CD8-positive, alpha-beta memory T cell (primary cell): ENCODE data around the gene KIFBP. TPM values are rescaled to one million over a fixed set of nuclear protein-coding genes. Genes with fewer than 3 reads are reported as not detected.

Source experiments
- CTCF ChIA-PET: fragments of 350-600 bp; sonication (Branson Sonifier 250); formaldehyde crosslinking; loops from one replicate; lab custom pipeline; 2021; ENCODE audit warnings: antibody characterized with exemption; lab: Charles Lee
- POLR2A ChIA-PET: fragments of 350-600 bp; sonication (Branson Sonifier 250); formaldehyde crosslinking; loops from one replicate; lab custom pipeline; 2021; ENCODE audit warnings: antibody characterized with exemption; lab: Charles Lee
- DNase-seq, 5 donors: peaks; one replicate each; pipeline versions ENCODE4 v3.0.0 to v3.0.0-alpha.2; 2020 to 2022; ENCODE audit warnings: mixed read lengths in 1 of 5
- H3K27ac ChIP-seq: one replicate; pipeline ENCODE4 v1.7.0; 2013; ENCODE audit warnings: low read depth, mild to moderate bottlenecking, low read length, moderate library complexity
- H3K27me3 ChIP-seq: 2 replicates; pipeline ENCODE4 v1.7.0; 2013; ENCODE audit warnings: low read length, mild to moderate bottlenecking; ENCODE audit not compliant: insufficient read depth, poor library complexity, severe bottlenecking
- H3K36me3 ChIP-seq: 2 replicates; pipeline ENCODE4 v1.7.0; 2013; ENCODE audit warnings: mild to moderate bottlenecking, low read length, moderate library complexity; ENCODE audit not compliant: insufficient read depth
- H3K4me1 ChIP-seq: 2 replicates; pipeline ENCODE4 v1.7.0; 2013; ENCODE audit warnings: mild to moderate bottlenecking, low read length, moderate library complexity; ENCODE audit not compliant: insufficient read depth
- H3K4me3 ChIP-seq: 2 replicates; pipeline ENCODE4 v1.7.0; 2013; ENCODE audit warnings: mild to moderate bottlenecking, low read length
- H3K9me3 ChIP-seq: 2 replicates; pipeline ENCODE4 v1.7.0; 2013; ENCODE audit warnings: mild to moderate bottlenecking, low read length
- H3K27ac Mint-ChIP-seq, 8 donors: one replicate each; pipeline ENCODE4 v1.8.0; 2020 to 2021; ENCODE audit warnings: mixed read lengths in 8 of 8, mild to moderate bottlenecking in 6 of 8, inconsistent platforms in 3 of 8, moderate library complexity in 3 of 8
- H3K27me3 Mint-ChIP-seq, 2 donors: one replicate each; pipeline ENCODE4 v1.8.0; 2020 to 2021; ENCODE audit warnings: mixed read lengths in 2 of 2, mild to moderate bottlenecking in 1 of 2, moderate library complexity in 1 of 2
- H3K36me3 Mint-ChIP-seq, 3 donors: one replicate each; pipeline ENCODE4 v1.8.0; 2020 to 2021; ENCODE audit warnings: mixed read lengths in 3 of 3, inconsistent platforms in 1 of 3, mild to moderate bottlenecking in 1 of 3
- H3K4me1 Mint-ChIP-seq, 3 donors: one replicate each; pipeline ENCODE4 v1.8.0; 2020 to 2021; ENCODE audit warnings: mixed read lengths in 3 of 3, inconsistent platforms in 1 of 3, mild to moderate bottlenecking in 1 of 3
- H3K4me3 Mint-ChIP-seq, 7 donors: one replicate each; pipeline ENCODE4 v1.8.0; 2020 to 2021; ENCODE audit warnings: mixed read lengths in 7 of 7, mild to moderate bottlenecking in 6 of 7, moderate library complexity in 4 of 7, inconsistent platforms in 2 of 7
- H3K9me3 Mint-ChIP-seq, 5 donors: one replicate each; pipeline ENCODE4 v1.8.0; 2020 to 2022; ENCODE audit warnings: mixed read lengths in 5 of 5, mild to moderate bottlenecking in 3 of 5, moderate library complexity in 2 of 5, inconsistent platforms in 1 of 5
- polyA plus RNA-seq: library from polyadenylated mRNA; unstranded; fragments of 300-500 nt; fragmentation: Illumina TruSeq; gene quantifications from one replicate; pipeline ENCODE4 v1.2.3, GENCODE V29; 2021
- total RNA-seq, 2 experiments: library from RNA; stranded (reverse); gene quantifications; one replicate each; pipeline ENCODE4 v1.2.3, GENCODE V29; 2021

KIFBP gene
- total and polyA plus RNA-seq, 3 experiments from 2014 or later: 5.2 to 21.0 (median 19.3) TPM

- H3K9me3 ChIP-seq: no peaks in the 10 kb centered on the region
- peaks cover 30 to 41% (median 33%) of the 10 kb centered on the region in 3 donors for H3K4me1 Mint-ChIP-seq
- no peaks in the 10 kb centered on the region for H3K9me3 Mint-ChIP-seq
- CTCF ChIA-PET: interaction anchor here (0.8 to 1.6 kb wide), 5 partner anchors 9 to 57 kb away, joined by 3 read pairs; no protein-coding TSS in a partner anchor
- H3K36me3 ChIP-seq: no peaks in the 10 kb centered on the region
- peak overlapping the region; percentile 10 for H3K27ac ChIP-seq
- no peaks in the 10 kb centered on the region for H3K36me3 Mint-ChIP-seq
- H3K4me3 Mint-ChIP-seq: peak overlapping the region; percentile 47 to 86 (median 75)
- peak overlapping the region; percentile 29 for H3K4me3 ChIP-seq
- H3K27me3 Mint-ChIP-seq: no peaks in the 10 kb centered on the region
- peaks cover 31% of the 10 kb centered on the region for H3K4me1 ChIP-seq
- peak overlapping the region; percentile 57 to 95 (median 88) for H3K27ac Mint-ChIP-seq
- DNase-seq: peak in 3 of 5 donors; percentile 38 to 52 (median 41)
- H3K27me3 ChIP-seq: no peaks in the 10 kb centered on the region
- POLR2A ChIA-PET: interaction anchor here (0.9 kb wide), 1 partner anchor 12 kb away, joined by 3 read pairs; no protein-coding TSS in a partner anchor
Measured at GRCh38 chr10:69061305-69062161, 72.9 kb downstream of the KIFBP start.

- no peak overlapping the region for H3K4me3 ChIP-seq
- H3K36me3 Mint-ChIP-seq: no peaks in the 10 kb centered on the region
- H3K9me3 ChIP-seq: no peaks in the 10 kb centered on the region
- H3K4me1 Mint-ChIP-seq: peaks cover 18 to 28% (median 19%) of the 10 kb centered on the region in 3 donors
- no peak overlapping the region for H3K4me3 Mint-ChIP-seq
- DNase-seq: no peak
- H3K27ac ChIP-seq: no peak overlapping the region
- POLR2A ChIA-PET: no interaction called here
- H3K27me3 ChIP-seq: no peaks in the 10 kb centered on the region
- no peaks in the 10 kb centered on the region for H3K27me3 Mint-ChIP-seq
- peaks cover 18% of the 10 kb centered on the region for H3K4me1 ChIP-seq
- H3K27ac Mint-ChIP-seq: peak overlapping the region in 1 of 8 donors; percentile 0
- CTCF ChIA-PET: interaction anchor here (1.2 to 1.6 kb wide), 3 partner anchors 19 to 58 kb away, joined by 3 to 4 read pairs (median 3); no protein-coding TSS in a partner anchor
- no peaks in the 10 kb centered on the region for H3K36me3 ChIP-seq
- no peaks in the 10 kb centered on the region for H3K9me3 Mint-ChIP-seq
Measured at GRCh38 chr10:69062901-69063300, 74.3 kb downstream of the KIFBP start.

- ChIA-PET CTCF (no interaction called here), POLR2A (interaction anchor here (1.1 kb wide), 2 partner anchors 16 to 20 kb away, joined by 3 read pairs; no protein-coding TSS in a partner anchor)
- Histone ChIP-seq H3K4me3 (no peak overlapping the region), H3K36me3 (no peaks in the 10 kb centered on the region), H3K27ac (no peak overlapping the region), H3K4me1 (peaks cover 14% of the 10 kb centered on the region), H3K27me3 (no peaks in the 10 kb centered on the region), H3K9me3 (no peaks in the 10 kb centered on the region)
- H3K27ac Mint-ChIP-seq: no peak overlapping the region
- no peak for DNase-seq
- H3K36me3 Mint-ChIP-seq: no peaks in the 10 kb centered on the region
- no peak overlapping the region for H3K4me3 Mint-ChIP-seq
- peaks cover 14 to 22% (median 14%) of the 10 kb centered on the region in 3 donors for H3K4me1 Mint-ChIP-seq
- no peaks in the 10 kb centered on the region for H3K27me3 Mint-ChIP-seq
- no peaks in the 10 kb centered on the region for H3K9me3 Mint-ChIP-seq
Measured at GRCh38 chr10:69064762-69065328, 76.2 kb downstream of the KIFBP start.

- Mint-ChIP-seq H3K27ac (peak overlapping the region in 1 of 8 donors; percentile 28), H3K4me3 (no peak overlapping the region), H3K36me3 (no peaks in the 10 kb centered on the region), H3K4me1 (peaks cover 14 to 22% (median 14%) of the 10 kb centered on the region in 3 donors), H3K9me3 (no peaks in the 10 kb centered on the region), H3K27me3 (peaks cover 0 to 2% of the 10 kb centered on the region in 2 donors)
- ChIA-PET CTCF (interaction anchor here (0.7 to 1.3 kb wide), 4 partner anchors 9 to 28 kb away, joined by 3 to 4 read pairs (median 3); no protein-coding TSS in a partner anchor), POLR2A (interaction anchor here (1.1 to 1.4 kb wide), 3 partner anchors 9 to 21 kb away, joined by 3 read pairs; no protein-coding TSS in a partner anchor)
- Histone ChIP-seq H3K36me3 (no peaks in the 10 kb centered on the region), H3K4me3 (no peak overlapping the region), H3K9me3 (no peaks in the 10 kb centered on the region), H3K27me3 (no peaks in the 10 kb centered on the region), H3K27ac (no peak overlapping the region), H3K4me1 (peaks cover 14% of the 10 kb centered on the region)
- no peak for DNase-seq
Measured at GRCh38 chr10:69065406-69066361, 77.1 kb downstream of the KIFBP start.

Other genes starting within 250 kb of the KIFBP start
- gene STOX1, start 161.3 kb upstream of the KIFBP start, total RNA-seq: under 1 TPM; 0.29 to 0.39 TPM
- not detected for gene STOX1, start 161.3 kb upstream of the KIFBP start, polyA plus RNA-seq
- gene DDX50, start 87.5 kb upstream of the KIFBP start, total RNA-seq: 10 to 100 TPM; 49.9 to 50.1 TPM
- gene DDX50, start 87.5 kb upstream of the KIFBP start, polyA plus RNA-seq: 36.9 TPM
- 100 to 1,000 TPM; 275 to 286 TPM for gene DDX21, start 32.6 kb upstream of the KIFBP start, total RNA-seq
- 23.1 TPM for gene DDX21, start 32.6 kb upstream of the KIFBP start, polyA plus RNA-seq
- gene SRGN, start 99.3 kb downstream of the KIFBP start, total RNA-seq: 100 to 1,000 TPM; 659 to 662 TPM
- gene SRGN, start 99.3 kb downstream of the KIFBP start, polyA plus RNA-seq: 274 TPM
- 10 to 100 TPM; 44.8 to 46.7 TPM for gene VPS26A, start 135.4 kb downstream of the KIFBP start, total RNA-seq
- gene VPS26A, start 135.4 kb downstream of the KIFBP start, polyA plus RNA-seq: 38.6 TPM
- gene SUPV3L1, start 191.4 kb downstream of the KIFBP start, total RNA-seq: 10 to 100 TPM; 50.0 to 51.0 TPM
- 25.1 TPM for gene SUPV3L1, start 191.4 kb downstream of the KIFBP start, polyA plus RNA-seq
- under 1 TPM in 1 of 2 experiments, not detected in 1; 0.15 TPM for gene HKDC1, start 231.5 kb downstream of the KIFBP start, total RNA-seq
- gene HKDC1, start 231.5 kb downstream of the KIFBP start, polyA plus RNA-seq: 3.0 TPM